Measurements from ENCODE around the gene JMJD8.

The JMJD8 gene

DNA sequence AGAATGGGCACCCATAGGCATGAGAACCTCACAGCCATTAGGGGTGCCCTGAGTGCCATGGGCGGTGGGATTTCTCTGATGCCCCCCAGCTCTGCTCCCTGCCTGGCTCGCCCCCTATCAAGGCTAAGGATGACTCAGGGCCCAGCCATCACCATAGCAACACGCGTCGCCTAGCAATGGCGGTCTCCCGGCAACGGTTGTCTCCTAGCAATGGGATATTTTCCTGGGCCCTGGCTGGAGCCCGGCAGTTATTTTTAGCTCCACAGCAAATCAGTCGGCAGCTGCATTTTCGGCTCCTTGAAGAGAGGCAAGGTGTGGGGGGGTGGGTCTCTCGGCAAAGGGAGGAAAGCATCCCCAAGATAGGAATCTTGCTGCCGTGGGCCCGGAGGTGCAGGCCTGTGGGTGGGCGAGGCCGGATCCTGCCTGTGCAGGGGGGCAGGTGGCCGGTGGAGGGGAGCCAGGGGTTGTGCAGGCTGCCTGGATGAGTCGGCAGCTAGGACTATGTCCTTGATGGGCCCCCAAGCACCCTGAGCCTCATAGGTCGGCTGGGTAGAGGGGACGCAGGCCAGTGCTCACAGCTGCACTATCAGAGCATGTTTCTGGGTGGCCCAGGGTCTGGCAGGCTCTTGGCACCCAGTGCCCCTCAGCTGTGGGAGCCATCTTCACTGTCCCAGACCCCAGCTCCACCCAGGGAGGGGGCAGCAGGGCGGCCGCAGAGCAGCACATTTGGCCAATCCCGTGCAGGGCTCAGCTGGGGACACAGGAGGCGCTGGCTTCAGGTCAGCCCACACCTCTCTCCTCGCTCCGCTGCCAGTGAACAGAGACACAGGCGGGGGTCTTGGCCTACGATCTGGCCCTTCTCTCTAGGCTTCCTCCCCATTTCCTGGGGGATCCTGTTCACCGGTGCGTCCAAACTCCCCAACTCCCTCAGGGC is 25.7 kb upstream of the JMJD8 start:
- Histone ChIP-seq H3K27ac (replicated peaks) (no peak overlapping the region), H3K27me3 (ENCODE audit: insufficient read depth, poor library complexity, severe bottlenecking) (peaks cover 44% of the 10 kb centered on the region), H3K4me3 (replicated peaks; ENCODE audit: insufficient read depth, low read length) (no peak overlapping the region)
- DNase-seq (ENCODE audit: low read depth in 1 of 2, low spot score in 1 of 2), result no peak
- TF ChIP-seq, protein P1, sequence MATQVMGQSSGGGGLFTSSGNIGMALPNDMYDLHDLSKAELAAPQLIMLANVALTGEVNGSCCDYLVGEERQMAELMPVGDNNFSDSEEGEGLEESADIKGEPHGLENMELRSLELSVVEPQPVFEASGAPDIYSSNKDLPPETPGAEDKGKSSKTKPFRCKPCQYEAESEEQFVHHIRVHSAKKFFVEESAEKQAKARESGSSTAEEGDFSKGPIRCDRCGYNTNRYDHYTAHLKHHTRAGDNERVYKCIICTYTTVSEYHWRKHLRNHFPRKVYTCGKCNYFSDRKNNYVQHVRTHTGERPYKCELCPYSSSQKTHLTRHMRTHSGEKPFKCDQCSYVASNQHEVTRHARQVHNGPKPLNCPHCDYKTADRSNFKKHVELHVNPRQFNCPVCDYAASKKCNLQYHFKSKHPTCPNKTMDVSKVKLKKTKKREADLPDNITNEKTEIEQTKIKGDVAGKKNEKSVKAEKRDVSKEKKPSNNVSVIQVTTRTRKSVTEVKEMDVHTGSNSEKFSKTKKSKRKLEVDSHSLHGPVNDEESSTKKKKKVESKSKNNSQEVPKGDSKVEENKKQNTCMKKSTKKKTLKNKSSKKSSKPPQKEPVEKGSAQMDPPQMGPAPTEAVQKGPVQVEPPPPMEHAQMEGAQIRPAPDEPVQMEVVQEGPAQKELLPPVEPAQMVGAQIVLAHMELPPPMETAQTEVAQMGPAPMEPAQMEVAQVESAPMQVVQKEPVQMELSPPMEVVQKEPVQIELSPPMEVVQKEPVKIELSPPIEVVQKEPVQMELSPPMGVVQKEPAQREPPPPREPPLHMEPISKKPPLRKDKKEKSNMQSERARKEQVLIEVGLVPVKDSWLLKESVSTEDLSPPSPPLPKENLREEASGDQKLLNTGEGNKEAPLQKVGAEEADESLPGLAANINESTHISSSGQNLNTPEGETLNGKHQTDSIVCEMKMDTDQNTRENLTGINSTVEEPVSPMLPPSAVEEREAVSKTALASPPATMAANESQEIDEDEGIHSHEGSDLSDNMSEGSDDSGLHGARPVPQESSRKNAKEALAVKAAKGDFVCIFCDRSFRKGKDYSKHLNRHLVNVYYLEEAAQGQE (IDR thresholded peaks at IDR 0.05; ENCODE audit: insufficient replicate concordance, low read depth), result no peak
- TF ChIP-seq GABPA (IDR thresholded peaks at IDR 0.05; ENCODE audit: low read depth), result no peak
- TF ChIP-seq, protein P2, sequence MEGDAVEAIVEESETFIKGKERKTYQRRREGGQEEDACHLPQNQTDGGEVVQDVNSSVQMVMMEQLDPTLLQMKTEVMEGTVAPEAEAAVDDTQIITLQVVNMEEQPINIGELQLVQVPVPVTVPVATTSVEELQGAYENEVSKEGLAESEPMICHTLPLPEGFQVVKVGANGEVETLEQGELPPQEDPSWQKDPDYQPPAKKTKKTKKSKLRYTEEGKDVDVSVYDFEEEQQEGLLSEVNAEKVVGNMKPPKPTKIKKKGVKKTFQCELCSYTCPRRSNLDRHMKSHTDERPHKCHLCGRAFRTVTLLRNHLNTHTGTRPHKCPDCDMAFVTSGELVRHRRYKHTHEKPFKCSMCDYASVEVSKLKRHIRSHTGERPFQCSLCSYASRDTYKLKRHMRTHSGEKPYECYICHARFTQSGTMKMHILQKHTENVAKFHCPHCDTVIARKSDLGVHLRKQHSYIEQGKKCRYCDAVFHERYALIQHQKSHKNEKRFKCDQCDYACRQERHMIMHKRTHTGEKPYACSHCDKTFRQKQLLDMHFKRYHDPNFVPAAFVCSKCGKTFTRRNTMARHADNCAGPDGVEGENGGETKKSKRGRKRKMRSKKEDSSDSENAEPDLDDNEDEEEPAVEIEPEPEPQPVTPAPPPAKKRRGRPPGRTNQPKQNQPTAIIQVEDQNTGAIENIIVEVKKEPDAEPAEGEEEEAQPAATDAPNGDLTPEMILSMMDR (IDR thresholded peaks at IDR 0.05; ENCODE audit: insufficient read depth, low read length), result no peak
- no peak for TF ChIP-seq POLR2AphosphoS5 (IDR thresholded peaks at IDR 0.05; ENCODE audit: low read depth)
- no peak for TF ChIP-seq SPI1 (IDR thresholded peaks at IDR 0.05; ENCODE audit: borderline replicate concordance, low read depth)

DNA sequence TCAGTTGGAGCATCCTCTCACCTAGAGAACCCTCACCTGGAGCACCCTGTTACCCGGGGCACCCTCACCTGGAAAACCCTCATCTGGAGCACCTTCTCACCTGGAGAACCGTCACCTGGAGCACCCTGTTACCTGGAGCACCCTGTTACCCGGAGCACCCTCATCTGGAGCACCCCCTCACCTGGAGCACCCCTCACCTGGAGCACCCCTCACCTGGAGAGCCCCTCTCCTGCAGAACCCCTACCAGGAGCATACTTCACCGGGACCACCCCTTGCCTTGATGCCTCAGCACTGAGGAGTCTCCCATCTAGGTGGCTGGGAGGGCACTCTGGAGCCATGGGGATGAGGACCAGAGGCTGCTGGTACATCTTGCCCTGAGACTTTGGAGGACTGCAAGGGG is 24.8 kb upstream of the JMJD8 start:
- Histone ChIP-seq H3K27me3 (ENCODE audit: insufficient read depth, poor library complexity, severe bottlenecking) (peaks cover 51% of the 10 kb centered on the region), H3K4me3 (replicated peaks; ENCODE audit: insufficient read depth, low read length) (no peak overlapping the region), H3K27ac (replicated peaks) (no peak overlapping the region)
- DNase-seq (ENCODE audit: low read depth in 1 of 2, low spot score in 1 of 2), result no peak
- TF ChIP-seq, protein P2 (IDR thresholded peaks at IDR 0.05; ENCODE audit: insufficient read depth, low read length), result no peak
- TF ChIP-seq SPI1 (IDR thresholded peaks at IDR 0.05; ENCODE audit: borderline replicate concordance, low read depth) (no peak), POLR2AphosphoS5 (IDR thresholded peaks at IDR 0.05; ENCODE audit: low read depth) (no peak), GABPA (IDR thresholded peaks at IDR 0.05; ENCODE audit: low read depth) (no peak)
- TF ChIP-seq, protein P1 (IDR thresholded peaks at IDR 0.05; ENCODE audit: insufficient replicate concordance, low read depth), result no peak

DNA sequence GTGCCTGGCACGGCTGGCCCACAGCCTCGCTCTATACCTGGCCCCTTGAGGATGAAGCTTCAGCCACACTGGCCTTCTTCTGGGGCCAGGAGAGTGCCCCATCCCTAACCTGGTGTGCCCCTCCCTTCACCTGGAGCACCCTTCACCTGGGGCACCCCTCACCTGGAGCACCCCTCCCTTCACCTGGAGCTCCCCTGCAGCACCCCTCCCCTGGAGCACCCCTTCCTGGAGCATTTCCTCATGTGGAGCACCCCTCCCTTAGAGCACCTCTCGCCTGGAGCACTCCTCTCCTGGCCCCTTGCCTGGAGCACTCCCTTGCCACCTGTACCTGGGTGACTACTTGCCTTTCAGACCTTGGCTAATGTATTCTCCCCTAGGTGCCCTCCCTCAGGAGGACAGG is 23.9 kb upstream of the JMJD8 start:
- Histone ChIP-seq H3K27ac (replicated peaks) (no peak overlapping the region), H3K27me3 (ENCODE audit: insufficient read depth, poor library complexity, severe bottlenecking) (peaks cover 61% of the 10 kb centered on the region), H3K4me3 (replicated peaks; ENCODE audit: insufficient read depth, low read length) (no peak overlapping the region)
- no peak for TF ChIP-seq SPI1 (IDR thresholded peaks at IDR 0.05; ENCODE audit: borderline replicate concordance, low read depth)
- TF ChIP-seq GABPA (IDR thresholded peaks at IDR 0.05; ENCODE audit: low read depth), result no peak
- no peak for TF ChIP-seq POLR2AphosphoS5 (IDR thresholded peaks at IDR 0.05; ENCODE audit: low read depth)
- TF ChIP-seq, protein P2 (IDR thresholded peaks at IDR 0.05; ENCODE audit: insufficient read depth, low read length), result no peak
- TF ChIP-seq, protein P1 (IDR thresholded peaks at IDR 0.05; ENCODE audit: insufficient replicate concordance, low read depth), result no peak
- no peak for DNase-seq (ENCODE audit: low read depth in 1 of 2, low spot score in 1 of 2)
